ENCODE results near the gene GPR155.
"Not testable (repeated sequence)": the region's sequence is repeated elsewhere in the genome, so short reads cannot be mapped to it uniquely, and the experiment has no call there.

The GPR155 gene

DNA sequence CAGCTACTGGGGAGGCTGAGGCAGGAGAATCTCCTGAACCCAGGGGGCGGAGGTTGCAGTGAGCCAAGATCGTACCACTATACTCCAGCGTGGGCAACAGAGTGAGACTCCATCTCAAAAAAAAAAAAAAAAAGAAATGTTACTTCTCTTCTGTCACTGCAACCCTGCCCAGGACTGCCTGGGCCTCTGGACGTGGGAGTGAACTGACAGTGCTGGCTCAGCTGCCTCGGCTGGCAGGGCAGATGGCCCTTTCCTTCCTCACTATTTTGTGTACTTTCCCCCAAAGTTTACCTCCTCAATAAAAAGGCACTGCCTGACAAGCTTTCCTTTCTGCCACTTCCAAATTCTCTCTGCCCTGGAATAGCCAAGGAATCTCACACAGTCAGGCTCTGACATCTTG is 12.5 kb upstream of the GPR155 start:
- DNase-seq (ENCODE audit: low spot score in 2 of 2): no peak
- H3K27ac Mint-ChIP-seq: peak overlapping the region; percentile 72
- no peaks in the 10 kb centered on the region for H3K36me3 Mint-ChIP-seq

DNA sequence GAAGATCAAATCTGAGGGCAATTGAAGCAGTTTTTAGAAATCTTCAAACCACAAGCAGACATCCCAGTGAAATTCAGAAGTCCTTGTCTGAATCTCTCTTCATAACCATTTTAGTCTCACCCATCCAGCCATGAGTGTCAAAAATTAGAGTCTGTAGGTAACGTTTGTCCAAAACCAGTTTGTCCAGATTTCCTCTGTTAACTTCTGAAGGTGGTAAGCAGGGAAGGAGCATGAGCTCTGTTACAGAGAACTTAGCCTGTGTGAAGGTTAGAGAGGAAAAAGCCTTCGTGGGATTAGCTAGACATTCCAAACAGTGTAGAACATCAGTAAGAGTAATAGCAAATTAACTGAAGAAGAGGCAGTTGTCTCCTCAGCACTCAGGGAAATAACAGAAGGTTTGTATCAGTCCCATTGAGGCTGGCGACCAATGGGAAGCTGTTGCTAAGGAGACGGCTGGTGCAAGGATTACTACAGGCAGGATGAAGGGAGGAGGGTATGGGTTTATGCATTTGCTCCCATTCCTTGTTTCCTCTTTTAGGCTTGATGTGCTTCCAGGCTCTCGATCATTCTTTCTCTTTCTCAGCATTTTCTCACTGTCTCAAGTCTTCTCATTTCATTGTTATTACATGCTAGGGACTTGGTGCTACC is 8.7 kb upstream of the GPR155 start:
- ATAC-seq (no peak), DNase-seq (ENCODE audit: low spot score in 2 of 2) (no peak)
- Mint-ChIP-seq H3K4me3 (no peak overlapping the region), H3K4me1 (peaks cover 29% of the 10 kb centered on the region), H3K9me3 (no peaks in the 10 kb centered on the region), H3K27ac (no peak overlapping the region), H3K36me3 (peaks cover 11% of the 10 kb centered on the region)

More for the DNA sequence above, 12.5 kb upstream of the GPR155 start:
- no peaks in the 10 kb centered on the region for H3K4me1 Mint-ChIP-seq
- H3K4me3 Mint-ChIP-seq: no peak overlapping the region
- no peak for ATAC-seq
- H3K9me3 Mint-ChIP-seq: no peaks in the 10 kb centered on the region

DNA sequence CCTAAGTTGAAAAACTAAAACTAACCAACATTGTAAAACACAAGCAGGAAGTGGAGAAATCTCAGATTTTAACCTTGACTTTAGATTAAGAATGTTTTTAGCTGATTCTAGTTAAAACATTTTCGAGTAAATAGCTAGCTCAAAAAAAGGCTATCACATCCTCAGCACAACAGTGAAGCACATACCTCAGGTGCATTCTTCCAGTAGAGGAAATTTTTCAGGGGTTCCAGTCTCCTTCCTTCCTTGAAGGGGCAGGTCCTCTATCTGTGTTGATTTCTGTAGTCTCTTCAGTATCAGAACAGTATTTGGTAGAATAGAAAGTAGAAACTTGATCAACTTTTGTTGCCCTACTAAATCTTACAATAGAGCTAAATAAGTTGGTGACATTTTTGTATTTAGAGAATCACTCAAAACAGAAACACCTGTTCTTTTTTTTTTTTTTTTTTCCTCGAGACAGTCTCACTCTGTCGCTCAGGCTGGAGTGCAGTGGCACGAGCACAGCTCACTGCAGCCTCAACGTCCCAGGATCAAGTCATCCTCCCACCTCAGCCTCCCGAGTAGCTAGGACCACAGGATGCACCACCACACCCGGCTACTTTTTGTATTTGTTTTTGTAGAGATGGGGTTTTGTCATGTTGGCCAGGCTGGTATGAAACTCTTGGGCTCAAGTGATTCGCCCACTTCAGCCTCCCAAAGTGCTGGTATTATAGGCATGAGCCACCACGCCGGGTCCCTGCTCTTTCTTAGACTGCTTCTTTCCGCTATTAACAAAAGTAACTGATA is 6.9 kb upstream of the GPR155 start:
- H3K36me3 Mint-ChIP-seq: peaks cover 11% of the 10 kb centered on the region
- ATAC-seq: peak; percentile 49
- H3K9me3 Mint-ChIP-seq: no peaks in the 10 kb centered on the region
- peaks cover 46% of the 10 kb centered on the region for H3K4me1 Mint-ChIP-seq
- peak overlapping the region; percentile 64 for H3K4me3 Mint-ChIP-seq
- peak overlapping the region; percentile 93 for H3K27ac Mint-ChIP-seq
- no peak for DNase-seq (ENCODE audit: low spot score in 2 of 2)

DNA sequence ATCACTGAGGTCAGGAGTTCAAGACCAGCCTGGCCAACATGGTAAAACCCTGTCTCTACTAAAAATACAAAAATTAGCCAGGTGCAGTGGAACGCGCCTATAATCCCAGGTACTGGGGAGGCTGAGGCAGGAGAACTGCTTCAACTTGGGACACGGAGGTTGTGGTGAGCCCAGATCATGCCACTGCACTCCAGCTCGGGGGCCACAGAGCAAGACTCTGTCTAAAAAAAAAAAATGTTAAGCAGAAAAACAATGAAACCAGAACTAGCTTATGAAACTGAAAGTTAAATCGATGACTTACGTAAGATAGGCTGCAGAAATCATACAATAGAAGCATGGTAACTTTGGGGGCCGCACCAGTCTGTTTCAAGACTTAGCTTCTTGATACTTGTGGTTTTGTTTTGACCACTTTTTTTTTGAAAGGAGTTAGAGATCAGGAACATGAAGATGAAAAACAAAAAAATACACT is 6.2 kb upstream of the GPR155 start:
- ATAC-seq: peak; percentile 92
- peak in 1 of 2 donors; percentile 68 for DNase-seq (ENCODE audit: low spot score in 2 of 2)
- H3K4me3 Mint-ChIP-seq: peak overlapping the region; percentile 64
- peaks cover 53% of the 10 kb centered on the region for H3K4me1 Mint-ChIP-seq
- H3K27ac Mint-ChIP-seq: peak overlapping the region; percentile 93
- no peaks in the 10 kb centered on the region for H3K9me3 Mint-ChIP-seq
- H3K36me3 Mint-ChIP-seq: peaks cover 11% of the 10 kb centered on the region

DNA sequence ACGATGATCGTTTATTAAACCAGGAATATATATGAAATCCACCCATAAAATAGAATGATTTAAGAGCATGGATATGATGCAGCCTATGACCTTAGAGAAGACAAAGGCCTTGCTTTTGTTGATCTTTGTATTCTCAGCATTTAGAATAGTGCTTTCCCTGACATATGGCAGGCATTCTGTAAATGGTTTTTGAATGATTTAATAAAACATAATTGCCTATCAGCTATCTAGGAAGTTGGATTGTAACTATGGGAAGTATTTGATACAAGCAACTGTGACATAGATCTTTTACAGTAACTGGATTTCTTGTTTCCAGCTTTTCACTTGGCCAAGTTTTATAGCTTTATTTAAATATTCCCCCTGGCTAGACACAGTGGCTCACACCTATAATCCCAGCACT is 5.1 kb upstream of the GPR155 start:
- Mint-ChIP-seq H3K36me3 (peaks cover 17% of the 10 kb centered on the region), H3K4me3 (peak overlapping the region; percentile 64)

DNA sequence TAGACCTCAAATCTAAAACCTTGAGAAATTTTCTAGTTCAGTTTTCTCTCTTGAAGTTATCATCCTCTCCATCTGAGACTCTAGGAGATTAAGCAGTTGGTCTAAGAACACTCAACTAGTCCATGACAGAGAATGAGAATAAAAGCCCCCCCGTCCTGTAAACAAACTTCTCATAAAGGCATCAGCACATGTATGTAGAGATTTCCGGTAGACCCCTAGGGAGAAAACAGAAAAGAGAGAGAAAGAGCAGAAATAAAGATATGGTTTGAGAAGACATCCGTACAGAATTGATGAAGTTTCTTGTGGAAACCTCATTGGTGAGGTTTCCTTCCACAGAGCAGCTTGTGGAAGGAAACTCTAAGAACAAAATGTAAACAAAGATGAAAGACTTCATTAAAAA is 3.2 kb upstream of the GPR155 start:
- Mint-ChIP-seq H3K9me3 (no peaks in the 10 kb centered on the region), H3K4me1 (peaks cover 63% of the 10 kb centered on the region), H3K36me3 (peaks cover 23% of the 10 kb centered on the region), H3K4me3 (peak overlapping the region; percentile 97), H3K27ac (peak overlapping the region; percentile 90)
- DNase-seq (ENCODE audit: low spot score in 2 of 2): no peak
- ATAC-seq: no peak

More for the DNA sequence above, 5.1 kb upstream of the GPR155 start:
- peaks cover 55% of the 10 kb centered on the region for H3K4me1 Mint-ChIP-seq
- peak overlapping the region; percentile 43 for H3K27ac Mint-ChIP-seq
- no peak for ATAC-seq
- H3K9me3 Mint-ChIP-seq: no peaks in the 10 kb centered on the region
- DNase-seq (ENCODE audit: low spot score in 2 of 2): no peak

DNA sequence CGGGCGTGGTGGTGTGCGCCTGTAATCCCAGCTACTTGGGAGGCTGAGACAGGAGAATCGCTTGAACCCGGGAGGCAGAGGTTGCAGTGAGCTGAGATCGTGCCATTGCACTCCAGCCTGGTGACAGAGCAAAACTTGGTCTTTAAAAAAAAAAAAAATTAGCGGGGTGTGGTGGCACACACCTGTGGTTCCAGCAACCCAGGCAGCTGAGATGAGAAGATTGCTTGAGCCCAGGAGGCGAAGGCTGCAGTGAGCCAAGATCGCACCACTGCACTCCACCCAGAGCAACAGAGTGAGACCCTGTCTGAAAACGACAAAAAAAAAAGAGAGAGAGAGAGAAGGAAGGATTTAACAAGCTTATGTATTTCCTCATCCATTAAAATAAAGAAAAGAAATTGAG is 2.7 kb upstream of the GPR155 start:
- H3K9me3 Mint-ChIP-seq, ATAC-seq: not testable (repeated sequence)
- H3K27ac Mint-ChIP-seq: peak overlapping the region; percentile 90
- peaks cover 69% of the 10 kb centered on the region for H3K4me1 Mint-ChIP-seq
- H3K36me3 Mint-ChIP-seq: peaks cover 23% of the 10 kb centered on the region
- DNase-seq (ENCODE audit: low spot score in 2 of 2): peak in 1 of 2 donors; percentile 53
- peak overlapping the region; percentile 97 for H3K4me3 Mint-ChIP-seq

DNA sequence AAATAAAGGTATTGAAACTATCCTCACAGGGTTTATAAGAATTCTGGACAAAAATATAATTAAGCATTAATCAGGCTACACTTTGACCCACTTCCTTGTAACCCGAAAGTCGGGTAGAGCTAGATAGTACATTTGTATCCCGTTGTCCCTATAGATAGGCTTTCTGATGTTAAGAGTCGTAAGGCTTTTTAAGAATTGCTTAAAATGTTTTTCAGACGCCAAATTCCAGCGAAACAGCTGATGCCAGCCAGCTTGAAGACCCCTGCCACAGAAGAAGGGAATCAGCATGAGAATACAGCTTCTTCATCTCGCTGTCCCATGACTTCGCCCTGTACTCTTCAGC is 962 bp upstream of the GPR155 start:
- ATAC-seq (no peak), DNase-seq (ENCODE audit: low spot score in 2 of 2) (no peak)
- Mint-ChIP-seq H3K4me3 (peak overlapping the region; percentile 97), H3K36me3 (peaks cover 14% of the 10 kb centered on the region), H3K27ac (peak overlapping the region; percentile 91), H3K4me1 (peaks cover 60% of the 10 kb centered on the region), H3K9me3 (no peaks in the 10 kb centered on the region)

DNA sequence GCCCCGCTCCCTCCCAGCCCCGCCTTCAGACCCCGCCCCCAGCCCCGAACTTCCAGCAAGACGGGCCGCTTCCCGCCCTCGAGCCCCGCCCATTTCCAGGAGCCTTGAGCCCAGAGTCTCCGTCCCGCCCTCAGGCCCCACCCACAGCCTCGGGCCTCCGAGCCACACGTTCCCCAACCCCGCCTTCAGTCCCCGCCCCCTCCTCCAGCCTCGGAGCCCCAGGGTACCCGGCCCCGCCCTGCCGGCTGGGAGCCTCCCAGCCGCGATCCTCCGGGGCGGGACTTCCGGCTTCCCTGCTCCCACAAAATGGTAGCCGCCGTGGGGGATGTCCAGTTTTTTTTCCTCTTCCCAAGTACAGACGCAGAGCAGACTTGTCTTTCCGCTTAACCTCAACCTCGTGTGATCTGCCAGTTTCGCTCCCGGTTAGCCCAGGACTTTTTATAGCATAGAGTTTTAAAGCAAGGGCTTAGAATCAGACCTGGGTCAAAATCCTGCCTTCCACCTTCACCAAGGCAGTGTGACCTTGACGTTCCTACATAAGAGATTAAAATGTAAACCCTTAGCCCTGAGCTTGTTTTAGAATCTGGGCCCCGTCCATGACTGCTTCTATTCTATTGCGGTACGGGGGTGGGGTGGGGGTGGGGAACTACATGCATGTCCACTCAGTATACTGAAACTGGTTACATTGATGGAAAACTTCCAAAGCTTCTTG is 435 bp upstream of the GPR155 start:
- H3K9me3 Mint-ChIP-seq: no peaks in the 10 kb centered on the region
- H3K36me3 Mint-ChIP-seq: peaks cover 17% of the 10 kb centered on the region
- peak overlapping the region; percentile 97 for H3K4me3 Mint-ChIP-seq
- peak overlapping the region; percentile 91 for H3K27ac Mint-ChIP-seq
- DNase-seq (ENCODE audit: low spot score in 2 of 2) (peak; percentile 77 to 90), ATAC-seq (peak; percentile 92)
- peaks cover 56% of the 10 kb centered on the region for H3K4me1 Mint-ChIP-seq

DNA sequence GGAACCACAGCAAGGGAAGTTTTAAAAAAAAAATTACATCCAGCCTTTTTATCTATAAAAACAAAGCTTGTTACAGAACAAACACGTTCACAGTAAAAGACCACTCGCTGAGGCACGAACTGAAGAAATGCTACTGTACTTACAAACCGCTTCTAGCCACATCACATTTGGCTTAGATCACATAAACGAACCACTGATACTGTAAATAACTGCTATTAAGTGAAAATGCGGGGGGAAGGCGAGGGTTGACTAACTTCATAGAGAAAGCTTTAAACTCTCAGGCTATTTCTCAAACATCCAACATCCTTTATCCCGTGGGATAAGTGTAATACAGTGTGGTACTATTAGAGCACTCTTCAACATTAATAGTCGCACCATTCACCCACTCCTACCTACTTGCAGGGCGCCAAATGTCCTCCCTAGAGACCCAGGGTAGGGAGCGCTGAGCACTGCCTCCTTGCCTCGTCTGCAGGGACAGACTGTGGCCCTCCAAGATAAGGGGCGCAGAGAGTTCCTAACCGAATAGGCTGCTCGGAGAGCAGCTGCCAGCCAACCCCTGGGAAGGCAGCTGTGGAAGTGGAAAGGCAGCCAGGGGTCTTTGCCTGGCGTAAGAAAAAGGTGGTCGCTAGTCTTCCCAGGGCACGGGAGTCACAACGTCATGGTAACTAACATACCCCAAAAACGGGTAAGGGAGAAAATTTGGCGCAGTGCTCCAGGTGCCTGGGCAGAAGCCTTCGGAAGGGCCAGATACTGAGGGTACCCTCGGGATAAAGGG is 854 bp downstream of the GPR155 start:
- peak in 1 of 2 donors; percentile 69 for DNase-seq (ENCODE audit: low spot score in 2 of 2)

DNA sequence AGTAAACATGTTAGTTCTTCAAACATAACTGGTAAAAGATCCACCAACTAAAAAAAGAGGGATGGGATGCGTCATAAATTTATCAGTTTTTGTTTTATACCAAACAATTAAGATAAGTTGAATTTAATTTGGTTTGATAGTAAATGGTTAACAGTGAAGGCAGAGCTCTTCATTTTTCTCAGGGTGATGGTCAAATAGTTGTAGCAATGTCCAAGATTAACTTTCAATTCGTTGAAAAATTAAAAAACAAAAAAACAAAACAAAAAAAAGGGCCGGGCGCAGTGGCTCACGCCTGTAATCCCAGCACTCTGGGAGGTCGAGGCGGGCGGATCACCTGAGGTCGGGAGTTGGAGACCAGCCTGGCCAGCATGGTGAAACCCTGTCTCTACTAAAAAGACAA is 1.8 kb downstream of the GPR155 start:
- peak overlapping the region; percentile 23 for H3K27ac Mint-ChIP-seq
- H3K4me3 Mint-ChIP-seq: peak overlapping the region; percentile 97
- DNase-seq (ENCODE audit: low spot score in 2 of 2); H3K9me3 Mint-ChIP-seq; ATAC-seq: not testable (repeated sequence)
- peaks cover 41% of the 10 kb centered on the region for H3K4me1 Mint-ChIP-seq
- peaks cover 25% of the 10 kb centered on the region for H3K36me3 Mint-ChIP-seq

More for the DNA sequence above, 854 bp downstream of the GPR155 start:
- peaks cover 25% of the 10 kb centered on the region for H3K36me3 Mint-ChIP-seq
- H3K4me3 Mint-ChIP-seq: peak overlapping the region; percentile 97
- H3K9me3 Mint-ChIP-seq: no peaks in the 10 kb centered on the region
- peak; percentile 46 for ATAC-seq
- H3K27ac Mint-ChIP-seq: peak overlapping the region; percentile 91
- peaks cover 46% of the 10 kb centered on the region for H3K4me1 Mint-ChIP-seq

DNA sequence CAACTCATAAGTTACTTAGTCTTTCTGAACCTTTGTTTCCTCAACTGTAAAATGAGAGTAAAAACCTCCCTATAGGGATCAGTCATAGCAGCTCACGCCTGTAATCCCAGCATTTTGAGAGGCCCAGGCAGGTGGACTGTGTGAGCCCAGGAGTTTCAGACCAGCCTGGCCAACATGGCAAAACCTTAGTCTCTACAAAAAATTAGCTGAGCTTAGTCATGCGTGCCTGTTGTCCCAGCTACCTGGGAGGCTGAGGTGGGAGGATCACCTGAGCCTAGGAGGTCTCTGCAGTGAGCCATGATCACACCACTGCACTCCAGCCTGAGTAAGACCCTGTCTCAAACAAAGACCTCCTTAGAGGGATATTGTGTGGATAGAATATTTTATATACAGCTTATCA is 2.3 kb downstream of the GPR155 start:
- Mint-ChIP-seq H3K9me3 (no peaks in the 10 kb centered on the region), H3K4me3 (peak overlapping the region; percentile 97), H3K4me1 (peaks cover 36% of the 10 kb centered on the region), H3K27ac (peak overlapping the region; percentile 23), H3K36me3 (peaks cover 25% of the 10 kb centered on the region)
- ATAC-seq (no peak), DNase-seq (ENCODE audit: low spot score in 2 of 2) (no peak)

DNA sequence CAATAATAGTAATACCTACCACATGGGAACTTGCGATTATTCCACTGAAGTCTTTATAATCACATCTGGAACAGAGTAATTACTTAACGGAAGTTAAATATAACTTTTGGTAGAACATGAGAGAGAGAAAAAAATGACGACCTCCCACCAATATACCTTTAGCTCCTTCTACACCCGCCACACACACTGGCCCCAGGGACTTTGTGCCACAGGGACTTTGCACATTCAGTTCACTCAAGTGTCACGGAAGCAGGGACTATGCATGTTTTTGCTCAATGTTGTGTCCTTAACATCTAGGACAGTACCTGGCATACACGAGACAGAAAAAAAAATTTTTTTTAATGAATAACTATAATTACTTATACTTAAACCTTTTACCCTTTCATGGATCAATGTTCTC is 4.0 kb downstream of the GPR155 start:
- peaks cover 19% of the 10 kb centered on the region for H3K4me1 Mint-ChIP-seq
- ATAC-seq (no peak), DNase-seq (ENCODE audit: low spot score in 2 of 2) (no peak)
- H3K36me3 Mint-ChIP-seq: peaks cover 25% of the 10 kb centered on the region
- no peaks in the 10 kb centered on the region for H3K9me3 Mint-ChIP-seq
- no peak overlapping the region for H3K27ac Mint-ChIP-seq
- H3K4me3 Mint-ChIP-seq: no peak overlapping the region

DNA sequence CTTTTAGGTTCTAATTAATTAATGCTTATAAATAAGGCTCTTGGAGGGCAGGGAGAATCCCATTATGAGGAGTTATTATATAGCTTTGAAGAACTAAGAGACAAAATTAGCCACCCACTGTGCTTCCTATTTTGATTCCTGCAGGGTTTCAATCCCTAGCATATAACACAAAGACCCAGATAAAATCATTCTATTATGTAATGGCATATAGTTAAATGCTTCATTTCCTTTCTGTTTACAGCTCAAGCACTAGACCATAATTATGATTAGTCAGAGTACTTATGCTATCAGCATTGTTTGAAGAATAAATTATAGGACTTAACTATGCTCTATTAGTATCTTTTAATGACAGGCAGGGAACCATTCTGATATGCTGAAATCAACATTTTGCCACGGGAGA is 9.1 kb downstream of the GPR155 start:
- Mint-ChIP-seq H3K36me3 (peaks cover 13% of the 10 kb centered on the region), H3K27ac (no peak overlapping the region), H3K4me3 (no peak overlapping the region), H3K9me3 (no peaks in the 10 kb centered on the region), H3K4me1 (no peaks in the 10 kb centered on the region)
- no peak for ATAC-seq
- no peak for DNase-seq (ENCODE audit: low spot score in 2 of 2)

DNA sequence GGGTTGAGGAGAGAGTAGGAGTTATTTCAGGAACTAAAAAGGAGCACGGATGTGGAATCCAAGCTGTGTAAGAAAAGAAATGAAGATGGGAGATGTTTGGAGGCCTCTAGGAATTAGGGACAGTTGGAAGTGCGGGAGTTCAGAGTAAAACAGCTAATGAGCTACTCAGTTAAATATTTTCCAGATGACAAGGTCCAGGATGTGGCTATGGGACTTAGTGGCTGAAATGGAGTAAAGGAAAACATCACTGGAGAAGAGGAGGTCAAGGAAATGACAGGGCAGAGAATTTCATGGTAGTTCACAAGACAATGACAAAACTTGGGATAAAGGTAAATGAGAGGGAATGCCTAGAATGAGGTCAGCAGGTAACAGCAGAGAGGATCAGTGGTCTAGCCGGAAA is 13.0 kb downstream of the GPR155 start:
- Mint-ChIP-seq H3K36me3 (no peaks in the 10 kb centered on the region), H3K9me3 (no peaks in the 10 kb centered on the region), H3K4me1 (no peaks in the 10 kb centered on the region), H3K4me3 (no peak overlapping the region), H3K27ac (no peak overlapping the region)
- DNase-seq (ENCODE audit: low spot score in 2 of 2): no peak
- no peak for ATAC-seq
